NCI-H748 treated with DMSO at 0.1 percent for 48 hours (cell line): ENCODE measurements around the gene POP7.

Experiments used
- DNase-seq: peaks from one replicate; lab custom pipeline; 2025; lab: John Stamatoyannopoulos, UW

The POP7 gene

DNA sequence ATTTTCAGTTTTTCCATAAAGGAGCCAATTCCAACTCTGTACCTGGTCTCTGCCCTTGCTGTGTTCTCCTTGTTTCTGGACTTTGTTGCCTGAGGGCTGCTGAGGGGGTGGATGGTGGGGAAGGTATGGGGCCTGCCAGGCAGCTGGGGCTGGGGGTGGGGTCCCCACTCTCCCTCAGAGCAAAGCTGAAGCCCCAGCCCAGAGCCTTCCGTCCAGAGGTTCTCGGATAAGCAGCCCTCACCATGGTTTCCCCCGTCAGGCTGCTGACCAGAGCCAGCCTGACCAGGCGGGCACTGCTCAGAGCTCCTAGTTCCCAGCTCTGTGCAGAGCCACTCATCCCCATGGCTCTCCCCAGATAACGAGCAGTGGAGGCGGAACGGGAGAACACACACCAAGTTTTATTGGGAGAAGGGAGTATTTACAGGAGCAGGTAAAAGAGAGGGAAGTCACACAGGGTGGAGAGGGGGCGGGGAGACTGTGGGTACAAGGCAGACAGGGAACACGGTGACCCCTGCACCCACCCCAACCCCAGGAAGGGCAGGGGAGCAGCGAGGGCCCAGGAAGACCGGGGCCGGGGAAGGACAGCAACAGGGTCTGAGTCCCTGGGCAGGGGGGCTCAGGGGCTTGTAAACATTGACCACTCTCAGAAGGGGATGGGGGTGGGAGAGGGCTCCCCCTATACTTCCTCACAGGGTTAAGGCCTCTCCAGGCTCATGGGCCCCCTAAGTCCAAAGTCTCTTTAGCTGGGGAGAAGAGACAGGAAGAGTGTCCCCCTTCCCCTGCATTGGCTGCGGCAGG lies 26.6 kb upstream of the POP7 start:
- no peak for DNase-seq

DNA sequence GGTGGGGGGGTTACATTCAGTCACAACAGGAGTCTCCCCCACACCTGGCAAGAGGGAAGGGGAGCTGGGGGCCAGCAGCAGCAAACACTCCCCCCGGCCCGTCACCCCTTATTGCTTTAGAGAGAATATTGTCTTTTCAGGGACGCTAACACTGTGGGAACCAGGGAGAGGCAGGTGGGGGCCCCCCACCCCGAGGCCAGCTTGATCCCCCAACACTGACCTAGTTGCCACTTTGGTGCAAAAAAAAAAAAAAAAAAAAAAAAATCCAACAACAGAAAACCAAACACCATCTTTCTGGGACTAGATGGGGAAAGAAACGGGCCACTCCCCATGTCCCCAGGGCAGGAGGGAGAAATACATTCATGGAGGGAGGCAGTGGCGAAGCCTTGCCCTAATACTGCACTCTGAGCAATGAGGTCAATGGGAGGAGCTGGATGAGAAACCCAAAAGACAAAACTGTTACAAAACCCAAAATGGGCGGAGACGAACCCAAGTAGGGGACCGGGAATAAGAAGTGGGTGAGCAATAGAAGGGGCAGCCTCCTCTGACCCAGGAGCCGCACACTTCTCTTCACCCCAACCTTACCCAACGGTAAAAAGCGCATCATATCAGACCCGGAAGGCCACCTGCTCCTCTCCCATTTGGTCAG lies 25.9 kb upstream of the POP7 start:
- no peak for DNase-seq

DNA sequence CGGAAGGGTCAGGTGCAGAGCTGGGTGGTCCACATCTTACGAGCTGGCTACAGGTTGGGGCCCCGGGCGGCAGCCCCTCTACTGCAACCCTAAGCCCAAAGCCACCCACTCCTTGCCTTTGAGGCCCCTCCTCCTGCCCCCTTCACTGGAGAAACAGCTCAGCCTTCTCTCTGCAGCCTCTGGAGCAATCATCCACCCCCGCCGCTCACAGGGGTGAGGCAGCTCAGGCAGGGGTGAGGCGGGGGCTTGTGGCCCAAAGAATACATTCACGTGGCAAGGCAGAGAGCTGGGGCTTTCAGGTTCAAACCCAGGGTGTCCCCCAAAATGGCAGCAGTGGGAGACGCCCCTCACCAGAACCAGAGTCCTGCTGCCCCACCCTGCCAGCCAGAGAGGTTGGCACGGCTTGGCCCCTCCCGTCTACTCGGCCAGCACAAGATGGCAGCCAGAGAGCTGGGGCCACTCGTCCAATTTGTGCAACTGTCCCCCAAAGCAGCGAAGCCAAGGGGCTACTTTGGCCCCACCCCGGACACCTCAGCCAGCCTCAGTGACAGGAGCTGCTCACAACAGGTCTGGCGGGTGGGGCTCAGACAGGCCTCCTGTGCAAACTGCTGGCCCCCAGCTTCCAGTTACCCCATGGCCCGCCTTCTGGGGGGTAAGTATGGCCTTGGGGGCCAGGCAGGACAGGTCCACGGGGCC lies 25.2 kb upstream of the POP7 start:
- no peak for DNase-seq

DNA sequence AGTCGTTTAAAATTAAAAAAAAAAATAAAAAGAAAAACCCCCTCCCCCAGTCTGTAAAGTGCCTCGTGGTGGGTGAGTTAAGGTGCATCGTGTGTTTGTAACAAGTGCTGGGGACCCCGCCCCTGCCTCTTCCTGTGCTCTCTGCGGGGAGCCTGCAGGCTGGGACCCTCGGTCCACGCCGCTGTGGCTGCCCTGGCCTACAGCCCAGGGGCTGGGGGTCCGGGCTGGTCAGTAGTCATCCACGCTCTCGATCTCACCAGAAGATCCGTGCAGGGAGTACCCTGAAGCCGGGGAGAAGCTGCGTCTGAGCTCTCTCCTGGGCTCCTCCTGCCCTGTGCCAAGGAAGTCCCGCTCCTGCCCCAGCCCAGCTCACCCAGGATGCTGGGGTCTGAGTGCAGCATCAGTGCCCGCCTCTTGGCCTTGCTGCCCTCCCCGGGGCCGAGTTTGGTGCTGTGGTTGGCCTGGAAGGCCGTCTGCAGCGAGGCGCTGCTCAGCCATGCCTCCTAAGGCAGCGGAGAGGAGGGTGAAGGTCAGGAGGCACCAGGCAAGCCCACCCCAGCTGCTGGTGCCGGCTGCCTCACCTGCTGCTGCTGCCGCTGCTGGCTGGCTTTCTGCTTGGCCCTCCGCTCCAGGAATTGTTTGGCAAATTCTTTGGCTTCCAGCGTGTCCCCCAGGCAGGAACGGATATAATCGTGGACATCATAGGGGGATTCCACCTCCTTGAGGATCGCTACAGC lies 24.3 kb upstream of the POP7 start:
- no peak for DNase-seq

DNA sequence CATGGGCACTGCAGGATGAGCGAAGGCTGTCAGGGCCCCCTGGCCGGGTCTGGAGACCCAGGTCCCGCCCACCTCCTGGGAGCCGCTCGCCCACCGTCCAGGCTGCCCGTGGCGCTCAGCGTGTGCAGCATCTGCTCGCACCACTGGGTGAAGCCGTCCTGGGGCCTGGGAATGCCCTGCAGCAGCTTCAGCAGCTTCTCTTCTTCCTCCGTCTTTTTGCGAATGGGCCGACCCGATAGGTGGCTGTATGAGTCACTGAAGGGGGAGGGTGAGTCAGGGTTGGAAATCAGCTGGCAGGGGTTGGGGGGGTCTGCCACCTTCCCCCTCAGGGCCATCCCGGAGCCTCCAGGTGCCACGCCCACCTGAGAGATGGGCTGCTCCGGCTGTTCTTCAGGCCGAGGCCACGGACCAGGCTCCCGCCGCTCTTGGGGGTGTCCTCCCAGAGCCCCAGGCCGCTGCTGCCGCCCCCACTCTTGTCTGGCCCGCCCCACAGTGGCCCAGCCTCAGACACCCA lies 23.6 kb upstream of the POP7 start:
- DNase-seq, result no peak

DNA sequence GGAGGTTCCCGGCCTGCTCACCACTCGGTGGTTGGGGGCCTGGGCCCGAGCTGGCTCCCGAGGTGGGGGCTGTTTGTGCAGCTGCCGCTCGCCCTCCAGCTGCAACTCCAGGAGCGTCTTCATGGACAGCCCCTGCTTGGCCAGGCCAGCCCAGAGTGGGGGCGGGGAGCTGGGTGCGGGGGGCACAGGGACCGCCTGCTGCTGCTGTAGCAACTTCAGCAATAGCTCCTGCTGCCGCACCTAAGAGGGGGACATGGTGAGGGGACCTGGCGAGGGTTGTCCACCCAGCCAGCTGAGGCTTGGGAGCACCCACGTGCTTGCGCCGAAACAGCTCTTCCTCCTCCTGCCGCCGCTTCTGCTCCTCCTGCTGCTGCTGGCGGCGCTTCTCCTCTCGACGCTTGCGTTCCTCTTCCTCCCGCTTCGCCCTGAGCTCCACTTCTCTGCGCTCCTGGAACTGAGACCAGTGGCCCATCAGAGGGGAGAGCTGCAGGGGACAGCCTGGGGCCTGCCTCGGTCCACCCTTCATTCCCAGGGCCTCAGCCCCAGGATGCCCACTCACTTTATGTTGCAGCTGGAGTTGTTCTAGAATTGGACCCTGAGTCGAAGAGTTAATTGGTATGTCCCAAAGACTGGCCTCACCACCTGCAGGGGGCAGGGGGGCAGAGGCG lies 22.8 kb upstream of the POP7 start:
- no peak for DNase-seq

DNA sequence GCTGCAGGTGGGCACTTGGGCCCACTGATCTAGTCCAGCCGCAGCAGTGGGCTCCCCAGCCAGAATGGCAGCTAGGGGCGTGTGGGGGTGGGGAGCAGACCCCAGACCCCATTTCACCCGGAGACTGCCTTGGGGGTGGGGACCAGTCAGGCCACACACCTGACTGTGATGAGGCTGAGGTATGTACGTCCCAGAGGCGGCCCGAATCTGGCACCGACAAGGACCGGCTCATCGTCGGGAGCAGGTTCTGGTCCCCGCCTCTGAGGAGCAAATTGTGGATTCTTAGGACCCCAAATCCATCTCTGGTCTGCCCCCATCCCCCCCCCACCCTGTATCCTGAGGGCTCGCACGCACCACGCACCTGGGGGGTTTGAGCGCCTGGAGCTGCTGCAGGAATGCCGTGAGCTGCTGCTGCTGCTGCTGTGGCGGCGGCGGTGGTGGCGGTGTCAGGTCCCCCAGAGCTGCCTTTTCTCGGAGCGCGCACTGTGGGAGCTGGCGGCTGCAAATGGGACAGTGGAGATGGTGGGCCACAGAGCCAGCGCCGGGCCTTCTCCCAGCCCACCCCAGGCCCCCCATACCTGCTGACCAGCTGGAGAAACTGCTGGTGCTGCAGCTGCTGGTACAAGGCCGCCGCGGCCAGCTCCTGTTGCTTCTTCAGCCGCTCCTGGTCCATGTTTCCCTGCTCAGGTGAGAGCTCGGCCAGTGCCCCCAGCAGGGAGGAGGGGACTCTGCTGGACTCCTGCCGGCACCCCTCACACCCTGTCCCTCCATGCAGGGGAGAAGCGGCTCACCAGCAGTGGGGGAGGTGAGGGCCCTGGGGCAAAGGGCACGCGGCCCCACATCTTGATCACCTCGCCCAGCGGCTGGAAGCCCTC lies 22.0 kb upstream of the POP7 start:
- no peak for DNase-seq

DNA sequence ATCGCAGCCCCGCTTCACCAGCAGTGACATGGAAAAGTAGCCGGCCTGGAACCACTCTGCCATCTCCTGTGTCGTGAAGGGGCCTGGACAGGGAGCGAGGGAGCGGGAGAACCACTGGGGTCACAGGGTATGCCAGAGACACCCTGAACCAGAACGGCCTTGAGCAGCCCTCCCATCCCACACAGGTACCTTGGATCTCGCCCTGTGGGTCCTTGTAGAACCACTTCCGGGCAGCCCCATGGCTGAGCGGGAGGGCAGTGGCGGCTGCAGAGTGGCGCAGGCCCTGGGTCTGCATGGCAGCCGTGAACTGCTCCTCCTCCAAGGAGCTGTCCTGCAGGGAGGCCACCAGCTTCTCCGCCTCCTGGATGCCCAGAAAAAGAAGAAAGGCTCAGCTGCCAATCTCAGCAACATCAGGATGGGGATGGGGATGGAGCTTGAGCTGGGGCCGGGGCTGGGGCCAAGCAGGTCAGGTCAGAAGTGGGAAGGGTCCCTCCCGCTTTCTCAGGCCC lies 21.3 kb upstream of the POP7 start:
- no peak for DNase-seq

DNA sequence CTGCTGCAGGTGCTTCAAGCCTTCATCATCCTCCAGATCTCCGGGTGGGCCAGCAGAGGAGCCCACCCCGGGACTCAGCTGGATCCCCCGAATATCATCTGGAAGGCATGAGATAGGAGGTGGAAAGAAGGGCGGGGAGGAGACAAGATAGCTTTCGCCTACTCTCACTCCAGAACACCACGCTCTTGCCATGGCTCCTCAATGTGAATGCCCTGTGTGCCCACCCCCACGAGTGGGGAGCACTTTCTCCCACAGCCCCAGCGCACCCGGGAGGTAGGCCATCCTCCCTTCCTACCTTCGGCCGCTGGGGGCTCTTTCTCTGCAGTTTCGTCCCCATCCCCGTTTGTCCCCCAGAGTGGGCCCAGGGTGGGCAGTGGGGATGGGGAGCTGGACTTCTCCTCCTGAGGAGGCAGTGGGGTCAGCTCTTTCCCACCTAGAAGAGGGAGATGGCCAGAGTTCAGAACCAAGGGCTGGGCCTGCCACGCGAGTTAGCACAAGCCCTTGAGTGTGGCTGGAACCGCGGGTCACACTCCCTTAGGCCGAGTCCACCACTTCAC lies 20.8 kb upstream of the POP7 start:
- no peak for DNase-seq

DNA sequence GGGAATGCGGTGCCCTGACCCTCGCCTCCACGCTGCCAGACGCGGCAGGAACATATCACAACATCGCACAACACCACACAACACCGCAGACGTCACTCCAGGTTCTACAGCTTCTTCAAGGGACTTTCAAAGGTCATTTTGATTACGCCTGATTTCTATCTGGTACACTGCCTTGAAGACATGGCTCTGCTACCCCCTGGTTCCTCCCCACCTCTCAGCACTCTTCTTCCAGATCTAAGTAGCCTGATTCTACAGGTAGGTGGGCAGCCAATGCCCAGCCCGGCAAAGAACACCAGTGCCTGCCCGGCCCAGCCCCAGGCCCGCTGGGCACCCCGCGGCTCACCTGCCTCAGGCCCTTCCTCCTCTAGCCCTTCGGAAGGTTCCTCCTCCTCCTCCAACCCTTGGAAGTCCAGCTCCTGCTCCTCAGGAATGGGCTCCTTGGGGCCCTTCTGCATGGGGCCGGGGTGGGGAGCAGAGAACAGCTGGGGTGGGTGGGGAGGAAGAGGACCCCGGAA lies 20.2 kb upstream of the POP7 start:
- no peak for DNase-seq

DNA sequence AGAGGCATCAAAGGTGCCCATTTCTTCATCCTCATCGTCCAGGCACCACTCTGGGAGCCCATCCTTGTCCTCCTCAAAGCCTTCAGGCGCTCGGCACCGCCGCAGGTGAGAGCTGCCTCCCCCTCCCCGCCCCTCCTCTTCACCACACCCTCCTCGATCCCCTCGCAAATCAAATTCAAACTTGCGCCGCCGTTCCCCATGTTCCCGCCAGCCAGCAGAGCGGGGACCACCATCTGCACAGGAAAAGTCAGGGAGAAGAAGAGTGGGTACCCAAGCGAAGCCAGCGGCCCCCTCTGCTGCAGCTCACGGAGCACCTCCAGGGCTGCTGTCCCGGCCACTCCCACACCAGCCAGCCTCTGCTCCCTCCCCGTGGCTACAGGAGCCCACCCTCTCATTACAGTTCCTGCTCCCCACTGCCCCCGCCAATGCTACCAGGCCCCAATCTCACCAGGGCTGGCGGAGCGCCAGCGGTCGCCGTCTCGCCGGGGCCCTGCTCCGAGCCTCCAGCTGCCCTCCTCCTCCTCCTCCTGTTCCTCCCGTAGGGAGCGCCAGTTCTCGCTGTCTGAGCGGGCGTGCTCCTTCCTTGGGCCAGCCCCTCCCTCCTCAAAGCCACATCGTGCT lies 19.6 kb upstream of the POP7 start:
- no peak for DNase-seq

DNA sequence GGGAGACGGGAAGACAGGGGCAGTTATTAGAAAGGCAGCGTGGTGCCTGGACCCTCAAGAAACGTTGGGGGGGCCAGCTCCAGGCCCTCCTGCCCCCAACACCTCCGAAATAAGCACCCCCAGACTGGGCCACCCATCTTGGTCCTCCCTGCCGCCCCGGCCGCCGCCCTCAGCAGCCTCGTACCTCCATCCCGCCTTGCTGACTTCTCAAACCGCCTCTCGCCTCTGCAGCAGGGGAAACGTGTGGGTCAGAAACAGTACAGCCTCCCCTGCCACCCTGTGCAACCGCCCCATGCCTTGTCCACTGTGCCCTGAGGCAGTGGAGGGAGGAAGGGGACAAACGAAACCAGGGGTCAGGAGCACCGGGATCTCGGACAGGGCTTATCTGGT lies 19.1 kb upstream of the POP7 start:
- DNase-seq, result no peak

DNA sequence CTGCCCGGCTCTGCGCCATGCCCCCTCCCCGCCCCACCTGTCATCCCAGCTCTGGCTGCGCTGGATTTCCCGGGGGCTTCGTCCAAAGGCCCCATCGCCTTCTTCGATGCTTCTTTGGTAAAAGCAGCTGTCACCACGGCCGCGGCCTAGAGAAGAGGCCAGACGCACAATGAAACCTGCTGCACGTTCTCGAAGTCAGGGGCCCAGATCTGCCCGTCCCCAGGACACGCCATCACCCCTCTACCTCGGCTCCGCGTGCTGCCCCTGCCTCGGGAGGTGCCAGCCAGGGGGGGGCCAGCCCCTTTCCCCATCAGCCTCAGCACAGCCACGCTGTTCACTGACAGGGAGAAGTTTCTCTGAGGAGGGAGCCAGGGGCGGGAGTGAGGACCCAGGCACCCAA lies 18.7 kb upstream of the POP7 start:
- DNase-seq, result no peak

DNA sequence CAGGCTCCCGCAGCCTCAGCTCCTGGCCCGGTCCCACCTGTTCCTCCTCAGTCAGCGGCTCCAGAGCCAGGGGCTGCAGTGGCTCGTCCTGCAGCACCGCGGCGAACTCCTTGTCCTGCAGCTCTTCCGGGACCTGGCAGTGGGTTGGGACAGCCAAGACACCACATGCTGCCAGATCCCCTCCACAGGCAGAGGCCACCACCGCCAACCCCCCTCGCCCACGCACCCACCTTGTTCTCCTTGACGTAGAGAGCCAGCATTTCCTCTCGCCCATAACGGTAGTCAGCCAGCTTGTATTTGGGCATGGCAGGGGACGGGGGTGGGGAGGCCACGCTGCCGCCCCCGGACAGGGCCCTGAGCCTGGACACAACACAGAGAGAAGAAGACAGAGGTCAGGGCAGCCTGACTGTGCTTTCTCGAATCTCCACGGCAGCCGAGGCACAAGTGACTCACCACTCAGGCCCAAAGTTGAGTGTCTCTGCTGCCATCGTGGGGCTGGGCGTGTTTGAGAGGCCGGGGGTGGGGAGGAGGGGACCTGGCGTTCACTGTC lies 18.1 kb upstream of the POP7 start:
- DNase-seq, result no peak

DNA sequence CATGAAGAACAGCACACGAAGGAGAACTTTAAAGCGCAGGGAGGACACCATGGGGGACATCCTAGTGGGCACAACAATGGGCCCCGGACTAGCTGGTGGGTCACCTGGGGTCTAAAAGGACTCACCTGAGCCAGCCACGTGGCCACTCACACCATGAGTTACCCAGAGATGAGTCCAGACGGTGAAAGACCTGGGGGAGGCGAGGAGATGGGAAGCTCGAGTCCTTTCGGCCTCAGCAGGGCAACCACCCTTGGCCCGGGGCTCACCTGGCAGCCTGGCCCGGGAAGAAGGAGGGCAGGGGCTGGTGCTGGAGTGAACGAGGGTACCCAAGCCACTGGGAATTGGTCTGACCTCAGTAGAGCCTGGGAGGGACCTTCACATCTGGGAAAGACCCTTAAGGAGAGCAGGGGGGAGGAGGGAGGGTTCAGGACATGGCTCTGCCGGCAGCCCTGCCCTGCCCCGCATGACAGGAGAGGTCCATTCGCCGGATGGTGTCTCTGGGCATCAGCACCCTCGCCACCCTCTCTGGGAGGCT lies 17.5 kb upstream of the POP7 start:
- DNase-seq, result no peak

DNA sequence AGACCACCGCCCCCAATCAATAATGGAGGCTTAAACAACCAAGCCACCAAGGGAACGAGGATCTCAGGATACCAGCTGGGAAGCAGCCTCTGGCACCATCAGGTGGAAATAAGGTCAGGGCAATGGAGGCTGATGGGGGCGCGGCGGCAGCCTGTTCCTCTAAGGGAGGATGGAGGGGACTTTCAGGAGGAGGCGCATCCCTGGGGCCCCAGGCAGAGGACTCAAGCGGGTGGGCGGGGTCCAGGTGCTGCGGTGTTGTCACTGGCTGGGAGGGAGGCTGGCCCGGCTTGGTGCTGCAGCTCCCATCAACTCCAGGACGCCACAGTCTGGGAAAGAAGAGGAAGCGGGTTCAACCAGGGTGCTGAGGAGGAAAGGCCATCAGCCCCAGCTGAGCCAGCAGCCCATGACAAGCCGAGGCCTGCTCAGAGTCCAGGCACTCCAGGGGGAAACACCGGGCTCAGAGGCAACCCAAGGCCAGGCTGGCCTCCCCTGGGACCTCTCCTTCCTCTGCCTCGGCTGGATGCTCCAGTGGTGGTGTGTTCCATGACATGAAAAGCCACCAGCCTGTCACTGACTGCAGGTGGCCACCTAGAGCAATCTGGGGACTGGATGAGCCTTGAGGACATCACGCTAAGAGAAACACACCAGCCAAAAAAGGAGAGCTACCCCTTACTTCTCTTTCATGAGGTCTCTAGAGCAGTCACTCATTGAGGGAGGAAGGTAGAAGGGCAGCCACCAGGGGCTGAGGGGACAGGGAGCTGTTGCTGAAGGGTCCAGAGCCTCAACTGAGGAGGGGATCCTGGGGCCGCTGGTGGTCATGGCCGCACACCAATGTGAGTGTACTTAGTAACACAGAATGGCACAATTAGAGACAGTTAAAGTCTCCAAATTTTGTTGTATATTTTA lies 16.4 kb upstream of the POP7 start:
- no peak for DNase-seq

DNA sequence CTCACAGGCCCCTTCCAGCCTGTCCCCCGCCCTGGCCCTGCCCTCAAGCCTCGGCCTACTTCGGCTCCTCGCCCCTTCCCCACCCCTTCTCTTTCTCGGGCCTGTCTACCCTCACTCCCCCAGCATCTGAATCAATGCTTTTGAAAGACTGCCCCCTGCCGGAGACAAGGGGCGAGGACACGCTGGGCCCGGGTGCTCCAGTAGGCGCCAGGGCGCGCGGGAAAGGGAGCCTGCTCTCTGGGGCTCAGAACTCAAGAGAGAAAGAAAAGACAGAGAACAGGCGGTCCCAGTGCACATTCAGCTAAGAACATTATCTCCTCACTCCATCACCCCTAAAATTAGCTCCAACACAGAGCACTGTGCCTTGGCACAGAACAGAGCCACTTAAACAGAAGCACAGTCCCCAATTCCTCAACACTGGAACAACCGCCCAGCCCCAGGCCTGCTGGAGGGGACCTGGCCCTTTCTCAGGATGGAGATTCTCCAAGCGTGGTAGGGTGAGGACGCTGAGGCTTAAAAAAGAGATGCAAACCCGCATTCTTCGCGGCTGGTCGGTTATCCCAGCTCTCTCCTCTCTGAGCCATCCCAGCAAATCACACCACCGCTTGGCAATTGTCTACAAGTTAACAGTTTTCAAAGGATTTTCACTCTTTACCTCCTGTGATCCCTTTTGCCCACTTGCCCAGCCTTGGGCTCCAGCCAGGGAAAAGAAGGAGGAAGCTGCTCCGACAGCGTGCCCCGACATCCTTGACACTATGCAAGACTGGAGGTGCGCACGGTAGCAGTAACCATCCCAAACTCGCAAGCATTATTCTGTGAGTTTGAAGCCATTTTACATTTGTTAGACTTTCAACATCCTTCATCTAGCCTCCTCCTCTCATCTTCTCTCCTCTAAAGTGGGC lies 14.0 kb upstream of the POP7 start:
- DNase-seq, result peak; percentile 63
